Endometrium (tissue), 2 donors: ENCODE measurements around the gene FNTB.

Experiments
- FAIRE-seq: peaks from 2 replicates; lab custom pipeline; 2012; peaks lifted over from hg19 to GRCh38; lab: Jason Lieb, UNC
- donor health status: control.
- donor health status: control.

FNTB gene

GRCh38 chr14:64986648-64987437, at the start of gene FNTB:
FNTB (plus strand) TSS chr14:64986895; CDS start chr14:64986954, 59 bp downstream.
- peak; percentile 80 for FAIRE-seq

- FAIRE-seq: no peak
These were observed 49.4 kb upstream of the FNTB start for GRCh38 chr14:64937171-64937820.

GRCh38 chr14:64937821-64938193, 48.9 kb upstream of the FNTB start:
- no peak for FAIRE-seq

GRCh38 chr14:64938972-64939816, 47.5 kb upstream of the FNTB start:
- no peak for FAIRE-seq

- no peak for FAIRE-seq
These were observed 46.9 kb upstream of the FNTB start for GRCh38 chr14:64939817-64940190.

GRCh38 chr14:64940336-64940910, 46.3 kb upstream of the FNTB start:
- FAIRE-seq: no peak

- no peak for FAIRE-seq
These were observed 44.1 kb upstream of the FNTB start, which contains the start of gene GPX2 for GRCh38 chr14:64942531-64943111. GPX2 (minus strand) TSS chr14:64942745; CDS start chr14:64942726, 19 bp downstream.

- no peak for FAIRE-seq
These were observed 43.1 kb upstream of the FNTB start for GRCh38 chr14:64943556-64943955.

- no peak for FAIRE-seq
These were observed 42.7 kb upstream of the FNTB start for GRCh38 chr14:64944041-64944440.

GRCh38 chr14:64944861-64945260, 41.8 kb upstream of the FNTB start:
- FAIRE-seq: no peak

- FAIRE-seq: no peak
These were observed 41.1 kb upstream of the FNTB start for GRCh38 chr14:64945431-64946178.

GRCh38 chr14:64946310-64947045, 40.2 kb upstream of the FNTB start:
- no peak for FAIRE-seq

GRCh38 chr14:64947710-64948611, 38.7 kb upstream of the FNTB start:
- FAIRE-seq: no peak

- FAIRE-seq: no peak
These were observed 38.0 kb upstream of the FNTB start for GRCh38 chr14:64948612-64949210.

- FAIRE-seq: no peak
These were observed 35.8 kb upstream of the FNTB start for GRCh38 chr14:64950889-64951288.

- no peak for FAIRE-seq
These were observed 35.4 kb upstream of the FNTB start for GRCh38 chr14:64951291-64951690.

GRCh38 chr14:64951724-64952123, 35.0 kb upstream of the FNTB start:
- FAIRE-seq: no peak

GRCh38 chr14:64952598-64953309, 33.9 kb upstream of the FNTB start:
- no peak for FAIRE-seq

- no peak for FAIRE-seq
These were observed 33.4 kb upstream of the FNTB start for GRCh38 chr14:64953310-64953654.
